Urothelium cell line (cell line): ENCODE results near the gene DYNLT5.

ENCODE experiments used
- DNase-seq: peaks from one replicate; pipeline ENCODE4 v3.0.0; 2011; ENCODE audit warnings: low spot score, mixed read lengths
- FAIRE-seq: peaks from 2 replicates; lab custom pipeline; 2011; peaks lifted over from hg19 to GRCh38; lab: Jason Lieb, UNC

Gene DYNLT5

DNA sequence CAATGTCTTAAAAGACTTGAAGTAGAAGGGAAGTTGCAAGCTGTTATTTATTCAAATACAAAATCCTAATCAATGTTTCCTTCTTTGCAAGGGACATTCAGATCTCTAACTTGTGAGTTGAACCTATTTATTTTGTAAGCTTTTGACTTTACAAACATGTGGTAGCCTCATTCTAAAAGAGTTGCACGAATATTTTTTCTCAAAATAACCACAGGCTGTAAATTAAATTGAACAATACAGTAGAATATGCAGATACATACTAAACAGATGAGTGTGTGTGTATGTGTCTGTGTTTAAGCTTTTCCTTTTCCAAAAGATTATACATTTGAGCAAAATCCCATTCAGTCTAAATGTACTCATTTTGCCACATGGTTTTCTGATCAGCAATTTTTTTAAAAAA lies 4.8 kb upstream of the DYNLT5 start:
- FAIRE-seq (no peak), DNase-seq (no peak)

DNA sequence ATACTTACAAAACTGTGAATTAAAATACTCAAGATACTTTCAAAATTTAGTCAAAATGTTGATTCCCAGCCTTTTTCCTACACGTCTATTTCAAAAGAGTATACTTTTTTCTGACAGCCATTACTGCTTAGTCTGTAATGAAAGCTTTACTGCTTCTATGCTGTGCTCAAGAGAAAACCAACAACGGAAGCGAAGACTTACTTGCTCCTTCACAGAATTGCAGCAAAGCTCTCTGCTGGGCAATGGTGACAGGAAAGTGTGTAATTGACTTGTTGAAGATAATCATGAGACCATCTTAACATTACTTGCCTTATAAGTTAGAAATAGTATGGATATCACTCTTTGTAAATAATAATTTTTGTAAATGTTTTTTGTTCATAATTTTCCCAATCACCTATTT lies 1.7 kb upstream of the DYNLT5 start:
- DNase-seq (no peak), FAIRE-seq (no peak)

DNA sequence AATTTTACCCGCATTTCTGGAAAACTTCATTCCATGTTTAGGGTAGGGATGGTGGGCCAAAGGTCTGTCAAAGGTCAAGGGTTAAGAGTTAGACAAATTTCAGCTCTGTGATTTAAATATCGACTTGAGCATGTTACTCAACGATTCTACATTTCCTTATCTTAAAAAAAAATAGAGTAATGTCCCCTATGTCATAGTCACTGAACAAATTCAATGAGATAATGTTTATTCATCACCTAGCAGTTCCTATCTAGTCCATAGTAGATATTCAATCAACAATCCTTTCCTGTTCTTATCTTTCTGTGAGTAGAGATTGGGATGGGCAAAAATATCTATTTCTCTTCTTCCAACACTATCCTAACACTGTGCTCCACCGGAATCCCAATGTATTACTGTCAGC lies 1.1 kb upstream of the DYNLT5 start:
- FAIRE-seq (no peak), DNase-seq (no peak)

DNA sequence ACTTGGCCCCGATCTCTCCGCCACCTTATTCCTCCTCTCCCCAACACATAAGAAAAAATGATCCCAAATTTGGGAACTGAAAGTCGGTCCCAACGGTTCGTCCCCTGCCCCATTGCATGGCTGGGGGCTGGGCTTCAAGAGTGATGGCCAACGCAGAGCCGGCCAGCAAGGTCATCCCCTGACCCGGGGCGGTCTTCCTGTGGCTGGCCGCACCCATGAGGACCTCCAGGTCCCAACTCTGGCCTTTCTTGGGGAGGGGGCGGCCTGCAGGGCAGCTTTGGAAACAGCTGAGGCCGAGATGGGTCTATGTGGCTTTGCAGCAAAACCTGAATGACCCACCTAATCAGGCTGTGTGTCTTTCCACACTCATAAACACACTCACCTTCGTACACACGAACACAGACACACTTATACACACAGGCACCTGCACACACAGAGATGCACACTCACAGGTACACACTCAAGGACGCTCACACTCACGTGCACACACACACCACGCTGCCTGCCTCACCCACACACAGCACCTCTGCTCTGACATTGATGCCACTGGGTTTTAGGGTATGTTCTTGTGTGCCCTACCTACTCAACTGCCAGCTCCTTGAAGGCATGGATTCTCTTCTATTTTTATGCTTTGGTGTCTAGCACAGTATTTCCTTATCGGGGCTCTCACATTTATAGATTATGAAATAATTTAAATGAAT lies 562 bp downstream of the DYNLT5 start:
- DNase-seq (no peak), FAIRE-seq (no peak)

DNA sequence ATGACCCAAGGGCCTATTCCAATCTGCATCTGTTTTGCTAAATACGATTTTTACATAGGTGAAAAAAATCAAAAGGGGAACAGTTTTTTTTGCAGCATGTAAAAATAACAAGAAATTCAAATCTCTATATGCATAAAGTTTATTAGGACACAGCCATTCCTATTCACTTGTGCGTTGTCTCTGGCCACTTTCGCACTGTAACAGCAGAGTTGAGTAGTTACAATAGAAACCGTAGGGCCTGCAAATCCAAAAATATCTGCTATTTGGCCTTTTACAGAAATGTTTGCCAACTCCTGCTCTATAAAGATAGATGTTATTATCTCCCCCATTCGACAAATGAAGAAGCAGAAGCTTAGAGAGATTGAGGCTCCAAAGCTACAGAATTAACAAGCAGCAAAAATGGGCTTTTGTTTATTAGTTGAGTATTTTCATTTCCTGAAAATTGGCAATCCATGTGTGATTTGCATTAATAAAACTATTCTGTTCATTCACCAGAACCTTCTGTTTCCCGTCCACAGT lies 5.5 kb downstream of the DYNLT5 start:
- no peak for DNase-seq
- FAIRE-seq, result no peak

DNA sequence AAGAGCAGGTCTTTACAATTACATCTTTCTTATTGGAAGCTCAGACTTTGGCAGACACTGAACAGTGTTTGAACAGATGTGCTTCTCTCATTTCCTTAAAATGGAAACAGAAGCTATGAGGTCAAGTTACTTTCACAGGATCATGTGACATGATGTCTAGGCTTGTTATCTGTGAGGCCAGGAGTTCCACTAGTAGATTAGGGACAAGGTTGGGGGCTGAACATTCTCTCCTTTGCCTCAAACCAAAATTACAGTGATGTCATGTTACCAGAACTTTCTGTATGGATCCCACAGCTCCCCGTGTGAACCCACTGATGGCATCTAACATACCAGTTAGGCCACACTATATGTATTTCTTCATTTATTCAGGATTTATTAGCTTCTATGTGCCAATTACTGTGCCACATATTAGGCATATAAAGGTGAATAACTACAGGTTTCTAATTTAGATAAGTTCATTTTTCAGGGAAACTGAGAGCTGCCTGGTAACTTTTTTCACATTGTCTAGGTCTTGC lies 6.0 kb downstream of the DYNLT5 start:
- DNase-seq, result no peak
- no peak for FAIRE-seq

DNA sequence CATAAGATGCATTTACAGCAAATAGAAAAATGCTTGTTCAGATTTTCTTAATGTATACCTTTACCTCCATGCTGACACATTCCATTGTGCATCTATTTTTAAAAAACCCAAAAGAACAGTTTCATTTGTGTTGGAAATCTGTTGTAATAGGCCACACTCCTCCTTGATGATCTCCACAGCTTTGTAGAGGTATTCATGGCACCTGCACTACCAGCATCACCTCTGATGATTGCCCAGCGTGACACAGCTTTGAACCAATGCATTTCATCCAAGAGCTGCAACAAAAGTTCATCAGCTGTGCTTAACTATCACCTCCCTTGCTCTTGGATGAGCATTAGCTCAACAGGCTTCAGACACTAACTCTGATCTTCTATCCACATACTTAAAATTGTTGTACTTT lies 8.2 kb downstream of the DYNLT5 start:
- no peak for FAIRE-seq

DNA sequence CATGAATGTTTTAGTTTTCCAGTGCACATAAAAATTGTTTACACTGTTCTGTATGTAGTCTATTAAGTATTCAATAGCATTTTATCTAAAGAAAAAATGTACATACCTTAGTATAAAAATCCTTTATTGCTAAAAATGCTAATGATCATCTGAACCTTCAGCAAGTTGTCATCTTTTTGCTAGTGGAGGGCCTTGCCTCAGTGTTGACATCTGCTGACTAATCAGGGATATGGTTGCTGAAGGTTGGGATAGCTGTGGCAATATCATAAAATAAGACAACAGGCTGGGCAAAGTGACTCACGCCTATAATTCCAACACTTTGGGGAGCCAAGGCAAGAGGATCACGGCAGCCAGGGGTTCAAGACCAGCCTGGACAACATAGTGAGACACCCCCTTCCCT lies 9.0 kb downstream of the DYNLT5 start:
- DNase-seq (no peak), FAIRE-seq (peak; percentile 37)

More for the DNA sequence above, 8.2 kb downstream of the DYNLT5 start:
- DNase-seq, result no peak

DNA sequence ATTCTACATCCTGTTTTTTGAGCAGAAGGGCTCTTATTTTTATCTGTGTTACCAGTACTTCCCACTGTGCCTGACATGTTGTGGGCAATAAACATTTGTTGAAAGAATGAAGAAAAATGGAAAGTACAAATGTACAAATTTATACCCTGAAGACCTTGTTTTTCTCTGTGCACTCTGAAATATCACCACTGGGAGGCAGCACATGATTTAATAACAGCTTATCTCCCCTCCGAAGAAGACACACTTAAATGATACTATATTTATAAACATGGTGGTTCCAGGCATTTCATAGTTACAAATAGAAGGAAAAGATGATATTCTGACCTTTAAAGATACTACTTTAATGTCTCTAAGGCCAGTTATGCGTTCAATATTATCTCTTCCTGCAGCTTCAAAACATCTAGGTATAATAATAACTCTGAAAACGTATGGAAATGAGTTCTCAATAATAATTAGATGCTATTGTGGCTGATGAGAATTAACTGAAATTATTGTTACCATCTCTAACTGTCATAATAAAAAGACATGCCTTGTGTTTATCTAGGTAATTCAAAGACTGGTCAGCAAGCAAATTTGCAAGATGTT lies 12.8 kb downstream of the DYNLT5 start:
- DNase-seq, result peak; percentile 28
- FAIRE-seq, result no peak

DNA sequence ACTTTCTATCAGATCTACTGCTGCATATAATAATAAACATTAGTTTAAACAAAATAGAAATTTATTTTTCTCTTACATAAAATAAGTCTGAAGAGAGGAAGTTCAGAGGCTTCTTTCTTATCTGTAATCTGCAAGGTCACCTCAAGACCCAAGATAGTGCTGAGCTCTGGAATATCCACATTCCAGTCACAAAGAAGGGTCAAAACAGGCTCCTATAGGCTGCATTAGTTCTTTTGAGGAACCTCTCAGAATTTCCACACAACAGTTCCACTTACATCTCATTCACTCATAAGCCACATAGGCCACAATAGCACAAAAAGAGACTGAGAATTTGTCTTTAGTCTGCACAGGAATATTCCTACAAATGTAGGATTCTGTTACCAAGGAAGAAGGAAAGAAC lies 15.4 kb downstream of the DYNLT5 start:
- no peak for DNase-seq
- FAIRE-seq, result no peak

DNA sequence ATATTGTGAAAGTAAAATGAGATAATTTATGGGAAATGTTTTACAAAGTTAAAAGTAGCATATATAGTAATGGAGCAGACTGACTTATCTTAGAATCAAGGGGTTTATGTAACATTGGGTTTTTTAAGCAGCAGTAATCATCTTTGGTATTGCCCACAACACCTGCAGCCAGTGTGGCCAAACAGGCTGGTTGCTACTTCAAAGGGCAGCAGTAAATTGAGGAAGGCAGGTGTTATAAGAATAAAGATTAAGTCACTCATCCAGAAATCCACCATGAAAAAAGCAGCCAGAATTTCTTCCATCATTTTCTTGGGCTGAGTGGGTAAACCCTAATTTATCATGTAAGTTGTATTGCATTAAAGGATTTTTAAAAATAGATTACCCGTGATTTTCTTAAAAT lies 16.7 kb downstream of the DYNLT5 start:
- DNase-seq, result no peak
- FAIRE-seq, result no peak

DNA sequence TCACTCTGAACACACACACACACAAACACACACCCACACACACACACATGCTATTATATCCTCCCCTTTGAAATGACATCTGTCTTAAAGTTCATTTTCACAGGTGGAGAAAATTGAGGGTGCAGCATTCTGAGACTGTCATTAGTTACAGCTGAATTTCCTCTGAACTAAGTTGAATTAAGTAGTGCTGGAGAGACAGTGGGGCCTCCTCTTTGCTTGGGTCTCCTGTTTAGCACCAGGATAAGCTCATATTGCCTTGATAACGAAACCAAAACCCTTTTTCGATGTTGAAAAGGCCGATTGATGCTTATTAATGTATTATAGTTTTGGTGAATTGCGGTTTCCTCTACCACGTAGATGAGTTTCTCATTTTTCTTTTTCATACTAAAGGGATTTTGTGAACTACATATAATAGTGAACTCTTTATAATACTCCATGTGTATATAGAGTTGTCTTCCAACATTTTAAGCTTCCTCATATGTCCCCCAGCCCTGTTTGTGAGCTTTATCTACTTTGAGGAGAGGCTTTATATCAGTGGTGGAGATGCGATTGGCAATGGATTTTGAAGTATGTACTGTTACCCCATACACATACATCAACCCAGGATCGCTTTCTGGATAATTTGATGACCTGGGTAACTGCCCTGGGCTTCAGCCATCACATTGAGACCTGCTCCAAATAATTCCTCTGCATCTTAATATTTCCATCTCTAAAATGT lies 17.4 kb downstream of the DYNLT5 start:
- DNase-seq, result no peak
- no peak for FAIRE-seq

DNA sequence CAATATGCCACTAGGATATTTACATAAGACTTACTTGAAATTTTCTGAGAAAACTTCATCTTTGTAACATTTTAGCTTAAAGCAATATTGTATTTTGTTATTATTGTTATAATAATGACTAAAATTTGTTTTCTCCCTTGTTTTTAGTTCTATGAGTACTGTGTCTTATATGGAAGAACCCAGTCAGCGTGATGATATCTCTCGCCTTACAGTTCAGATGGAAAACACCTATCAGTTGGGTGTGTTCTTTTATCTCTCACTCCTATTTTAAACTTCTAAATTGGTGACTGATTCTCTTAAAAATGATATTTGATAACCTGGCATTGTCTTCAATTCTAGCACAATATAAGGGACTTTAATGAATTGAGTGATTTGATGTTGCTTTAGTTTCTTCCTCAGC lies 18.0 kb downstream of the DYNLT5 start:
- DNase-seq (no peak), FAIRE-seq (no peak)

DNA sequence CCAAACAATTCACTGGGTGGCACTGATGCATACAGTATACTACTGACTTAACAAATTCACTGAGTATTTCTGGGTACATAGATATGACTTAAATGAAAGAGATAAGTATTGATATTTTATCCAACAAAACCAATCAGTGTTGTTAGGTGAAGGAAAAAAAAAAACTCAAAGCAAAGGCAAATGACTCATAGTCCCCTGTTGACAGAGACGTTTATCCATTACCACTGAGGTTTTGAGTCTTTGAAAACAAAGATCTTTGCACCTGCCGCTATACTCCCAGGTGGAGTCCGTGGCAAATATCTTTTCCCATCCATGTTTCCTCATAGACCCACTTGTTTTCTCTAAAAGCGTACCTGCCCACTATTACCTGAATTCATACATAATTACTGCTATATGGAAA lies 18.4 kb downstream of the DYNLT5 start:
- no peak for FAIRE-seq

DNA sequence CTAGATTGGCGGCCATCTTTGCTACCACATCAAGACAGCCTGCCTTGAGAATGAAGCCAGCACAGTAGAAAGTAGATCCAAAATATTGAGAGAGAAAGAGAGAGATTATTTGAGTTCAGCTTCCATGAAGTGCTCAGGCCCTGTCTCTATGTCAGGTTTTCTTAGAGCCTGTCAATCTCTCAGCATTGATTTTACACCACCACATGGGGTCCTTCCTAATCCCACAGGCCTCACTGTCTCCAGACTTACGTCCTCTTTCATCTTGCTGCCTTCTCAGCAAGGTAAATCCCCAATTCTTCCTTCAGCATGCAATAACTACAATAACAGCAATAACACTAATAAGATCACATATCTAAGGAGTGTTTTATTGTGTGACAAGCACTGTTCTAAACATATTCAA lies 21.0 kb downstream of the DYNLT5 start:
- DNase-seq (no peak), FAIRE-seq (no peak)

More for the DNA sequence above, 18.4 kb downstream of the DYNLT5 start:
- DNase-seq, result peak; percentile 8

DNA sequence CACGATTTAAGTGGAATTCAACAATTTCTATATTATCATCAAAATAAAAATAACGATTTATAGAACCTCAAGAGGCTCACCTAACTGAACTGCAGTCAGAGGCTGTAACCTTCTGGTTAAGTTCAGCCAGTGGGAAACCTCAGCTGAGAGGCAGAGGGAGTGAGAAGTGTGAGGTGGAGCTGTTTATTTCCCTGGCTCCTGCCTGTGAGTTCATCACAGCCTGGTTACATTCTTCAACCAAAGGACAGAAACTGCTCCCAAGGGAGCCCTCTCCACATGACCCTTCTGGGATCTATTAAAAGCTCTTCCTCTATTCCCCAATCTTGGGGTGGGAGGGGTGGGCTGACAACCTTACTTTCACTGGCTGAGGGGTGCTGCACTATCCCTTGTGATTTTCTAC lies 22.2 kb downstream of the DYNLT5 start:
- no peak for FAIRE-seq
- DNase-seq, result no peak

DNA sequence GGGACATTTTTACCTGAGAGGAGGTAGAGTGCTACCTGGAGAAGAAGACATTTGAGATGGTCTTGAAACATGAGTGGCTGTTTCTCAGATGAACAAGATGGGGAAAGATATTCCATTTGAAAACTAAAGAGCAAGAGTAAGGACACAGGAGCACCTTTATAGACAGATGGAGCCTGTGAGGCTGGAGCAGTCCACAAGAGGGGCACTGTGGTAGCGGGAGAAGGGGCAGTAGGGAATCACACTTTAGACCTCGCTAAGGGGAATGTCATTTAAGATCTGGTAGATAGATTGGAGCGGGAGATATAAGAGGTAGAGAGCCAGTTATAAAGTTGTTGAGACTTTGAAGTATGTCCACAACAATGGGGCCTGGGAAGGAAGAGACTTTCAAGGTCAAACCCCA lies 23.4 kb downstream of the DYNLT5 start:
- DNase-seq (no peak), FAIRE-seq (no peak)

DNA sequence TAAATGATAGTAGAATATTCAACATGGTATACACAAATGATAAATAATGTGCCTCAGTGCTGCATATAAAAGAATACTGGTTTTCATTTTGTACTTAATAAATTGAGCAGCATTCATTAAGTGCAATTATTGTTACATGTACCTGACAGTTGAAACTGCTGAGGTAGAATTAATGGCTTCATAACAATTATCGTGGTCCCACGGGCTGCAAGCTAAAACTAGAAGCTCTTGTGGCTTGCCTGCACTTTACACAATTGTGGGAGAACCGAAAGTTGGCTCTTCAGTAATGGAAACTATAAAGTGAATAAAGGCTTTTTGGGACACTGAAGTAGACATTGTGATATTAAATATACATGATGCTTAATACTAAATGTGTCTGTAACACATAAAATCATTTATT lies 25.6 kb downstream of the DYNLT5 start:
- FAIRE-seq (no peak), DNase-seq (no peak)

DNA sequence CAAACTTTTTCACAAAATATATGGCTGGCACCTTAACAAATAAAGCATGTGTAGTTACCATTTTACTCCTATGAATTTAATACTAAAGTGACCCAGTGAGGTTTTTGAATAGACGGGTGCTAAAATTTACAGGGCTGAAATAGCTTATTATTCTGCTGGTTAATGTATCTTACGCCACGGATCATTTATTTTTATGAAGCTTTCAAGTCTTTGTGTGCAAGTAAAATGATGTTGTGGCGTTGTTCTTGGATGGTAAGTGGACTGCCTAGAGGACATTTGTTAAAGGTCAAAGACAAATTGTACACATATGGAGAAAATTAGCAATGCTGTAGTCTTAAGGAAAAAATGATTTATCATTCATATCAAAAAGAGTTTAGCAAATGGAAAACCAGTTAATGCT lies 26.0 kb downstream of the DYNLT5 start:
- FAIRE-seq (no peak), DNase-seq (no peak)

DNA sequence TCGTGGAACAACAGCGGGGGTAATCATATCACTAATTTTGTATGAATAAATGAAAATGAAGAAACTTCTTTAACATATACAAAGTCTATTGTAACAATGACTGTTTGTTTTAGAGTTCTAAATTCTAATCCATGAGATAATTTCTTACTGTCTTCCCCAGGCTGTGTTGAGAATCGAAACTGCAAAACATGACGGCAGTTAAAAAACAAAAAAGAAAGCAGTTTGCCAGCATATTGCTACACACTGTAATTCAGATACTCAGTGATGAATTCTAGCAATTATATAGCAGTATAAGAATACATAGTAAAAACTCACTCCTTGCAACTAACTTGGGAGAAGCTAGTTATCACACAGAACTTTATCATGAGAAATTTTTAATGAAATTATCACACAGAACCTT lies 26.7 kb downstream of the DYNLT5 start:
- DNase-seq, result no peak

DNA sequence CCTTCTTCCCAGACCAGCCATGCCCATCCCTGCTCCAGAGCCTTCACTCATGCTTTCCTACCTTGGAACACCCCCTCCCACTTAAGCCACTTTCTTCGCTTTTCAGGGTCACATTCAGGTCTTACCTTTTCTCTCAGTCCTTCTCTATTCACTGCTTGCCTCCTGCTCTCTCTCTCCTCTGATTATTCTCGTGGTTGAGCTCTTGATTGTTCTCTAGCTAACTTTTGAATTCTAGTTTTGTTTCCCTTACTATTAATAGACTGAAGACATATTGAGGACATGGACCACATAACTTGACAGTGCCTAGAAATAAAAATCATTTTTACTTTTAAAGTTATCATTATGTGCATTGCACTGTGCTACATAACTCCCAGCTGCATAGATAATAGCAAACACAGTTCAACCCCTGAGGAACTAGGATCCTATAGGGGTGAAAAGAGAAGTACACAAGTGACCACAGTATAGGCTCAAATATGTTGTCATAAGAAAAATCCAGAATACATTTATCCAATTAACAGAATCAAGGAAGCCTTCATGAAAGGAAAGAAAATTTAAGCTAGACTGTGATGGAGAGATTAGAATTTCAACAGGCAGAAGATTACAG lies 27.3 kb downstream of the DYNLT5 start:
- FAIRE-seq (no peak), DNase-seq (no peak)

More for the DNA sequence above, 26.7 kb downstream of the DYNLT5 start:
- FAIRE-seq, result no peak
